HEK293 (cell line): ENCODE measurements around the gene CYP11A1.

Experiments
- EGR2 ChIP-seq: fragments of 450-650 bp; formaldehyde crosslinking; IDR thresholded peaks from 2 replicates; pipeline ENCODE4 v1.5.1; 2016; ENCODE audit warnings: low read depth, missing biosample characterization, missing genetic modification characterization
- FEZF1 ChIP-seq: fragments of 450-650 bp; formaldehyde crosslinking; IDR thresholded peaks from 2 replicates; pipeline ENCODE4 v1.5.1; 2016; ENCODE audit warnings: missing biosample characterization, missing genetic modification characterization
- GLIS1 ChIP-seq: fragments of 450-650 bp; formaldehyde crosslinking; IDR thresholded peaks from 2 replicates; pipeline ENCODE4 v1.5.1; 2016; ENCODE audit warnings: missing biosample characterization, missing genetic modification characterization
- GLIS2 ChIP-seq: fragments of 450-650 bp; formaldehyde crosslinking; IDR thresholded peaks from 2 replicates; pipeline ENCODE4 v1.5.1; 2016; ENCODE audit warnings: missing biosample characterization, missing genetic modification characterization
- IKZF3 ChIP-seq: fragments of 450-650 bp; IDR thresholded peaks from 2 replicates; pipeline ENCODE4 v1.5.0; 2018; ENCODE audit warnings: missing biosample characterization, mild to moderate bottlenecking, missing genetic modification characterization, moderate library complexity
- TRIM28 ChIP-seq: IDR thresholded peaks from 2 replicates; pipeline ENCODE4 v1.6.1; 2011; ENCODE audit warnings: low read length, control low read depth, borderline replicate concordance
- YY2 ChIP-seq: fragments of 450-650 bp; formaldehyde crosslinking; IDR thresholded peaks from 2 replicates; pipeline ENCODE4 v1.5.1; 2016; ENCODE audit warnings: missing biosample characterization, missing genetic modification characterization
- ZFHX2 ChIP-seq: fragments of 450-650 bp; formaldehyde crosslinking; conservative IDR thresholded peaks from 2 replicates; pipeline ENCODE4 v1.5.1; 2016; ENCODE audit warnings: missing biosample characterization, missing genetic modification characterization
- ZFP41 ChIP-seq: fragments of 450-650 bp; formaldehyde crosslinking; IDR thresholded peaks from 2 replicates; pipeline ENCODE4 v1.5.1; 2016; ENCODE audit warnings: missing biosample characterization, missing genetic modification characterization, borderline replicate concordance
- ZNF112 ChIP-seq: fragments of 450-650 bp; formaldehyde crosslinking; IDR thresholded peaks from 2 replicates; pipeline ENCODE4 v1.5.0; 2017; ENCODE audit warnings: missing biosample characterization, missing genetic modification characterization
- ZNF132 ChIP-seq: fragments of 450-650 bp; formaldehyde crosslinking; IDR thresholded peaks from 2 replicates; pipeline ENCODE4 v1.5.1; 2017; ENCODE audit warnings: missing biosample characterization, missing genetic modification characterization, borderline replicate concordance
- ZNF324 ChIP-seq: fragments of 450-650 bp; formaldehyde crosslinking; IDR thresholded peaks from 2 replicates; pipeline ENCODE4 v1.5.1; 2016; ENCODE audit warnings: missing biosample characterization, missing genetic modification characterization
- ZNF488 ChIP-seq: fragments of 450-650 bp; formaldehyde crosslinking; IDR thresholded peaks from 2 replicates; pipeline ENCODE4 v1.5.1; 2016; ENCODE audit warnings: missing biosample characterization, missing genetic modification characterization
- ZNF513 ChIP-seq: fragments of 450-650 bp; IDR thresholded peaks from 2 replicates; pipeline ENCODE4 v1.5.1; 2018; ENCODE audit warnings: missing biosample characterization, missing genetic modification characterization
- ZNF560 ChIP-seq: fragments of 450-650 bp; formaldehyde crosslinking; IDR thresholded peaks from 2 replicates; pipeline ENCODE4 v1.5.1; 2017; ENCODE audit warnings: missing biosample characterization, missing genetic modification characterization, borderline replicate concordance
- ZNF561 ChIP-seq: fragments of 450-650 bp; IDR thresholded peaks from 2 replicates; pipeline ENCODE4 v1.5.1; 2018; ENCODE audit warnings: missing biosample characterization, missing genetic modification characterization, borderline replicate concordance
- ZNF747 ChIP-seq: fragments of 450-650 bp; formaldehyde crosslinking; IDR thresholded peaks from 2 replicates; pipeline ENCODE4 v1.5.1; 2016; ENCODE audit warnings: missing biosample characterization, missing genetic modification characterization
- ZNF76 ChIP-seq: fragments of 450-650 bp; formaldehyde crosslinking; IDR thresholded peaks from 2 replicates; pipeline ENCODE4; 2016; ENCODE audit warnings: low read depth, missing biosample characterization, missing genetic modification characterization, borderline replicate concordance
- TF ChIP-seq, protein P1 (sequence below): fragments of 450-650 bp; formaldehyde crosslinking; IDR thresholded peaks from 2 replicates; pipeline ENCODE4 v1.5.1; 2017; ENCODE audit warnings: missing biosample characterization, missing genetic modification characterization
- TF ChIP-seq, protein P2 (sequence below): fragments of 450-650 bp; formaldehyde crosslinking; conservative IDR thresholded peaks from 2 replicates; pipeline ENCODE4 v1.5.1; 2016; ENCODE audit warnings: low read depth, missing biosample characterization, missing genetic modification characterization
- TF ChIP-seq, protein P3 (sequence below): fragments of 450-650 bp; formaldehyde crosslinking; IDR thresholded peaks from 2 replicates; pipeline ENCODE4 v1.5.1; 2016; ENCODE audit warnings: missing biosample characterization, missing genetic modification characterization

Gene CYP11A1

DNA sequence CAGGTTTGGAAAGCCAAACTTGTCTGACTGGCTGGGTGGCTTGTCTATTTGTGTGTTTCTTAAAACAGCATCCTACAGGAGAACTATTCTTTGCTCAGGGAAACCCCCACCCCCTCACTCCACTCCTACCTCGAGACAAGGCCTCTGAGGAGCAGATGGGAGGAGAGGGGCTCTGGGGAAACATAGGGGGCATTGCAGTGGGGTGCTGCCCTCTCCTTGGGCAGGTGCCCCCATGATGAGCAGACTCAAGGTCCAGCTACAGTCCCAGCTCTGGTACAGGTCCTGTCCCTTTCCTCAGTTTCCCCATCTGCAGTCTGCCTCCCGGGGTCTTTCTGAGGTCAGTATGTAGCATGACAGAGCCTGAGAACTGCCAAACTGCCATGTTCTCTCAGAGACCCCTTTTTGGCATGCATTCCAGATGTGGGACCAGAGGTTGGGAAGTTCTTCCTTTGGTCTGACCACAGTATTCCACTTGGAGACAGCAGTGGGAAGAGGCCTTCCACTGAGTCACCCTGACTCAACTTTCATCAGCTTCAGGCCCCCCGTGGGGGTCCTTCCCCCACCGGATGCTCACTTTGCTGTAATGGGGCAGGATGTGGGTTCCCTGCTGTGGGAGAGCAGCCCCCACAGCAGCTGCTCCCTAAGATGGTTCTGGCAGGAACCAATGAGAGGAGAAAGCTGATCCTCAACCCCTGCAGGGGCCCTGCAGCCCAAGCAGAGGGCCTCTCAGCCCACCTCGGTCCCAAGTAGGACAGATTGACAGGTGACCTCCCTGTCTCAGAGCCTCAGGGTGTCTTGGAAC, 32.3 kb upstream of the CYP11A1 start (continued):
- TF ChIP-seq ZFP41 (no peak), ZNF132 (tag by site-specific recombination) (no peak), ZNF76 (tag by site-specific recombination) (no peak), ZFHX2 (tag by site-specific recombination) (peak; percentile 66; the same call in 1 of the 2 replicates), EGR2 (tag by site-specific recombination) (peak; percentile 48; the same call in 1 of the 2 replicates), GLIS2 (tag by site-specific recombination) (no peak), TRIM28 (no peak), IKZF3 (peak; percentile 24; the same call in 1 of the 2 replicates), GLIS1 (peak; percentile 88), ZNF112 (no peak), ZNF561 (tag by site-specific recombination) (no peak), ZNF488 (tag by site-specific recombination) (no peak), YY2 (tag by site-specific recombination) (no peak), ZNF513 (tag by site-specific recombination) (no peak), ZNF324 (tag by site-specific recombination) (no peak), FEZF1 (tag by site-specific recombination) (0 out of 2 replicates have a peak, but pooled peaks have one; percentile 24), ZNF560 (tag by site-specific recombination) (no peak), ZNF747 (no peak)
- TF ChIP-seq, protein P1, sequence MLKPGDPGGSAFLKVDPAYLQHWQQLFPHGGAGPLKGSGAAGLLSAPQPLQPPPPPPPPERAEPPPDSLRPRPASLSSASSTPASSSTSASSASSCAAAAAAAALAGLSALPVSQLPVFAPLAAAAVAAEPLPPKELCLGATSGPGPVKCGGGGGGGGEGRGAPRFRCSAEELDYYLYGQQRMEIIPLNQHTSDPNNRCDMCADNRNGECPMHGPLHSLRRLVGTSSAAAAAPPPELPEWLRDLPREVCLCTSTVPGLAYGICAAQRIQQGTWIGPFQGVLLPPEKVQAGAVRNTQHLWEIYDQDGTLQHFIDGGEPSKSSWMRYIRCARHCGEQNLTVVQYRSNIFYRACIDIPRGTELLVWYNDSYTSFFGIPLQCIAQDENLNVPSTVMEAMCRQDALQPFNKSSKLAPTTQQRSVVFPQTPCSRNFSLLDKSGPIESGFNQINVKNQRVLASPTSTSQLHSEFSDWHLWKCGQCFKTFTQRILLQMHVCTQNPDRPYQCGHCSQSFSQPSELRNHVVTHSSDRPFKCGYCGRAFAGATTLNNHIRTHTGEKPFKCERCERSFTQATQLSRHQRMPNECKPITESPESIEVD (tag by site-specific recombination) = no peak
- TF ChIP-seq, protein P2, sequence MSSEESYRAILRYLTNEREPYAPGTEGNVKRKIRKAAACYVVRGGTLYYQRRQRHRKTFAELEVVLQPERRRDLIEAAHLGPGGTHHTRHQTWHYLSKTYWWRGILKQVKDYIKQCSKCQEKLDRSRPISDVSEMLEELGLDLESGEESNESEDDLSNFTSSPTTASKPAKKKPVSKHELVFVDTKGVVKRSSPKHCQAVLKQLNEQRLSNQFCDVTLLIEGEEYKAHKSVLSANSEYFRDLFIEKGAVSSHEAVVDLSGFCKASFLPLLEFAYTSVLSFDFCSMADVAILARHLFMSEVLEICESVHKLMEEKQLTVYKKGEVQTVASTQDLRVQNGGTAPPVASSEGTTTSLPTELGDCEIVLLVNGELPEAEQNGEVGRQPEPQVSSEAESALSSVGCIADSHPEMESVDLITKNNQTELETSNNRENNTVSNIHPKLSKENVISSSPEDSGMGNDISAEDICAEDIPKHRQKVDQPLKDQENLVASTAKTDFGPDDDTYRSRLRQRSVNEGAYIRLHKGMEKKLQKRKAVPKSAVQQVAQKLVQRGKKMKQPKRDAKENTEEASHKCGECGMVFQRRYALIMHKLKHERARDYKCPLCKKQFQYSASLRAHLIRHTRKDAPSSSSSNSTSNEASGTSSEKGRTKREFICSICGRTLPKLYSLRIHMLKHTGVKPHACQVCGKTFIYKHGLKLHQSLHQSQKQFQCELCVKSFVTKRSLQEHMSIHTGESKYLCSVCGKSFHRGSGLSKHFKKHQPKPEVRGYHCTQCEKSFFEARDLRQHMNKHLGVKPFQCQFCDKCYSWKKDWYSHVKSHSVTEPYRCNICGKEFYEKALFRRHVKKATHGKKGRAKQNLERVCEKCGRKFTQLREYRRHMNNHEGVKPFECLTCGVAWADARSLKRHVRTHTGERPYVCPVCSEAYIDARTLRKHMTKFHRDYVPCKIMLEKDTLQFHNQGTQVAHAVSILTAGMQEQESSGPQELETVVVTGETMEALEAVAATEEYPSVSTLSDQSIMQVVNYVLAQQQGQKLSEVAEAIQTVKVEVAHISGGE (tag by site-specific recombination) = no peak
- TF ChIP-seq, protein P3, sequence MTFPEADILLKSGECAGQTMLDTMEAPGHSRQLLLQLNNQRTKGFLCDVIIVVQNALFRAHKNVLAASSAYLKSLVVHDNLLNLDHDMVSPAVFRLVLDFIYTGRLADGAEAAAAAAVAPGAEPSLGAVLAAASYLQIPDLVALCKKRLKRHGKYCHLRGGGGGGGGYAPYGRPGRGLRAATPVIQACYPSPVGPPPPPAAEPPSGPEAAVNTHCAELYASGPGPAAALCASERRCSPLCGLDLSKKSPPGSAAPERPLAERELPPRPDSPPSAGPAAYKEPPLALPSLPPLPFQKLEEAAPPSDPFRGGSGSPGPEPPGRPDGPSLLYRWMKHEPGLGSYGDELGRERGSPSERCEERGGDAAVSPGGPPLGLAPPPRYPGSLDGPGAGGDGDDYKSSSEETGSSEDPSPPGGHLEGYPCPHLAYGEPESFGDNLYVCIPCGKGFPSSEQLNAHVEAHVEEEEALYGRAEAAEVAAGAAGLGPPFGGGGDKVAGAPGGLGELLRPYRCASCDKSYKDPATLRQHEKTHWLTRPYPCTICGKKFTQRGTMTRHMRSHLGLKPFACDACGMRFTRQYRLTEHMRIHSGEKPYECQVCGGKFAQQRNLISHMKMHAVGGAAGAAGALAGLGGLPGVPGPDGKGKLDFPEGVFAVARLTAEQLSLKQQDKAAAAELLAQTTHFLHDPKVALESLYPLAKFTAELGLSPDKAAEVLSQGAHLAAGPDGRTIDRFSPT (tag by site-specific recombination) = no peak
- TF ChIP-seq, all 188 proteins: peak for 7
